GM19193 (cell line): ENCODE data around the gene GRIK3.

Experiments
- POLR2A ChIP-seq: IDR thresholded peaks from 4 replicates; pipeline ENCODE4 v1.6.1; 2011; ENCODE audit not compliant: insufficient read depth, insufficient read length; ENCODE audit errors: extremely low read depth

GRIK3 gene

DNA sequence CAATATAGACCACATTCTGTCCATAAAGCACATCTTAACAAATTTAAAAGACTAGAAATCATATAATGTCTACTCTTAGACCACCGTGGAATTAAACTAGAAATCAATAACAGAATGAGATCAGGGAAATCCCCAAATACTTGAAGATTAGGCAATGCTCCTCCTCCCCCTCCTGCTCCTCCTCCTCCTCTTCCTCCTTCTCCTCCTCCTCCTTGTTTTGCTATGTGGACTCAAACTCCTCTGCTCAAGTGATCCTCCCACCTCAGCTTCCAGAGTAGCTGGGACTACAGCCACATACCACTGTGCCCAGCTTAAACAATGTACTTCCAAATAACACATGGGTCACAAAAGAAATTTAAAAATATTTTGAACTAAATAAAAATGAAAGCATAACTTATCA is 134.2 kb downstream of the GRIK3 start:
- no peak for TF ChIP-seq POLR2A

DNA sequence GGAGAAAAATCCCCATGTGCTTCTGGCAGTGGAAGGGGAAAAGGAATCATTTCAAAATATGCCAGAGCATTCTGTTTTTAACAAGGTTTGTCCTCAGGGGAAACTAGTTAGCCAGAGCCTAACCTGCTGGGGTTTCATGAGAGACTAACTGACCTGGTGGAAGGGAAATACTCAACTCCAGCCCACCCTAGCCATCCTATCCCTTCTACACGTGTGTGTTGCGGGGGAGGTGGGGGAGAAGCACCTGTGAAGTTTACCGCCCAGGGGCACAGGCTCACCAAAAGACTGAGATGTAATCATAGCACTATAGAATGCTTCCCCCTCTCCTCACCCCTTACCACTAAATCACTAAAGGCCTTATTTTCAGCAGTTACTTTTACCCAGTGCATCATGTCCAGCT is 139.5 kb downstream of the GRIK3 start:
- no peak for TF ChIP-seq POLR2A

DNA sequence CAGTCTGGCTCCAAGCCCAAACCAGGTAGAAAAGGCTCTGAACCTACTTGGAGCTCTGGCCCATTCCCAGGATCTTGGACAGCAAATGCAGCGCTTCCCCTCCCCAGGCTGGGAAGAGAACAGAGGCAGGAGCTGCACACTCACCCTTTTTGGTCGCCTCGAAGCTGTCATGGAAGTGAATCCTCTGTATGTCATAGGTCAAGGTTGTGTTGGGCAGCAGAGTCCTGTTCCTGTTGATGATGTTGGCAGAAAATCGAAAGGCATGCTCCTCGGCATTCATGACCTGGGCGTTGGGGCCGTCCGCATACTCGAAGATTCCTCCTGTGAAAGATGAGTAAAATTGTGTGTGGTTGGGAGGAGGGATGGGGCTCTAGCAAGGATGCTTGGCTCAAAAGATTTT is 143.5 kb downstream of the GRIK3 start:
- no peak for TF ChIP-seq POLR2A

DNA sequence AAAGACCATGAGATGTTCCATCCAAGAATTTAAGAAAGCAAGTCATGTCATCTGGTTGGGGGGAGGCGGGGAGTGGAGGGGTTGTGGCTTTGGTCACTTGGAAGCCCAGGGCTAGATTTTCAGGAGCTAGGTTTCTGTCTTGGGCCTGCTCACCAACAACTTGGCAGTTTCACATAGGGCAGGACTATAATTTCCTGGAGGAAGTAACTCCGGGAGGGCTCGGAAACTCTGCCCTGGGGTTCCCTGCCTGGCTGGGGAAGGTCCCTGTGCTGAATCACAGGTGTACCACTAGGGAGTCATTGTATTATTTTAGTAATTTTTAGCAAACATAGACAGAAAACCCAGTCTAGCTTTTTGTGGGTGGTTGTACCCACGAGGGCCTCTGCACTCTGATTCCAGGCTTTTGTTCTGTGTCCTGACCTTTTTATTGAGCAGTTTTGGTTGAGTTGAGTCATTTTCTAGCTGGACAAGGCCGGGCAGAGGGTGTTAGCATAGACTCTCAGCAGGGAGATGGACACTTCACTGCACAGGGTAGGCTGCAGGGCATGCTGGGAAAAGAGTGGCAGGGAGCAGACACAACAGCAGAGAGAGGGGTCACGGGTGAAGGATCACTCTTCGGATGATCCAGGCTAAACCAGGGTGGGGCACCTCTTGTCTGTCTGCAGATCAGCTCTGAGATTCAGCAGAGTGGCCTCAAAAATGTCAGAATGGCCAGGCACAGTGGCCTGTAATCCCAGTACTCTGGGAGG is 144.7 kb downstream of the GRIK3 start:
- TF ChIP-seq POLR2A, result no peak

DNA sequence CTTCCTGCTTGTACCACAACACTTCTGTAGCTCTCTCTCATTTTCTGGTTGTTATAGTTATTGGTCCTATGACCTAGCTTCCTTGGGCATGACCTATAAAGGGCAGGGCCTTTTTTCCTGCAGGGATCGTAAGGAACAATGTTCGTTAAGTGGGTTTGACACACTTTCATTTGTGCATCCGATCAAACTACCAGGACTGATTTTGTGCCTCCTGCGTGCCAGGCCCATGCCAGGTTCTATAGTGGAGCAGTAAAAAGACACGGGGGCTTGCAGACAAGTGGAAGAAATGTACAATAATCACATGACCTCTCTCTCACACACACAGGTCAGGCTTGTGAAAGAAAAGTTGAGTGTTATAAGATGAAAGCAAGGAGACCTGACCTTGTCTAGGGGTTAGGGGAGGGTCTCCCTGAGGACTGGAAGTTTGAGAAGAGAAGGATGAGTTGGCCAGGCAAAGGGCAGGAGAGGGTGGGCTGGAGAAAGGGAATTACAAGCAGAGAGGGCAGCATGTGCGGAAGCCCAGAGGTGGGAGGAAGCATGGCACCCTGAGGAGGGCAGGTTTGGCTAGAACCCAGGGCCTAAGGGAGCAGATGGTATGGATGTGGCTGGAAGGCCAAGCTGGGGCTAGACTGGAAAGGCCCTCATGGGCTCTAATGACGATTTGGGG is 145.4 kb downstream of the GRIK3 start:
- no peak for TF ChIP-seq POLR2A

DNA sequence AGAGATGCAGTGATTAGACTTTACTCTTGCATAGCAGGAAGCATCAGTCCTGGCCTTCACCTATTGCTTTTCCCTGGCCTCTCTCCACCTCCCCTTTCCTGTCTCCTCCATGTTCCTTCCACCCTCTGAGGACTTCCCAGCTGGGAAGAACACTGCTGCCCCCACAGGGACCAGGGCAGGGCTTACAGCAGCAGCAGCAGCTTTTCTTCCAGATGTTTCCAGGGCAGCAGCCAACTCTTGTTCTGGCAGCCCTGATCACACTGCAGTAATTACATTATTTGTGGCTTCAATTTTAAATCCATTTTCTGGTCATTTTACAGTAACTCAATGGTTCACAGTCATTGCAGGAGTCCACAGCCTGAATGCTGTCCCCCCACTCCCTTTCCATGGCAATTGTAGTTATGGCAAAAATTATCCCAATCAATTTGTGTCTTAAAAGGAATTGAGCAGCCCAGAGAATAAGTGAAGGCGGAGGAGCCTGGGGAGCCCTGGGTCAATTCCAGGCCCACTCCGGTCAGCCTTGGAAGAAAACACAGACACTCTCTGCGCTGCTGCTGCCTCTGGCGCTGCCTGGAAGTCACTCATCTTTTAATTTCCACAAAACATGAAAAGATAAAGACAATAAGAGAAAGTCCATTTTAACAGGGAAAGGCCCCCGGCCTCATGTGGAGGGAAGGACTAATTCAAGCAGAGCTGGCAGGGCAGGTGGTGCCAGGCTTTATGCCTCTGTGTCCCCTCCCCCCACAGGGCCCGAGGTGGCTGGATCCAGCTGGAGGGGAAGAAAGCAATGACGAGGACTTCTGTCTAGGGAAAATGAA is 148.6 kb downstream of the GRIK3 start:
- TF ChIP-seq POLR2A, result no peak

DNA sequence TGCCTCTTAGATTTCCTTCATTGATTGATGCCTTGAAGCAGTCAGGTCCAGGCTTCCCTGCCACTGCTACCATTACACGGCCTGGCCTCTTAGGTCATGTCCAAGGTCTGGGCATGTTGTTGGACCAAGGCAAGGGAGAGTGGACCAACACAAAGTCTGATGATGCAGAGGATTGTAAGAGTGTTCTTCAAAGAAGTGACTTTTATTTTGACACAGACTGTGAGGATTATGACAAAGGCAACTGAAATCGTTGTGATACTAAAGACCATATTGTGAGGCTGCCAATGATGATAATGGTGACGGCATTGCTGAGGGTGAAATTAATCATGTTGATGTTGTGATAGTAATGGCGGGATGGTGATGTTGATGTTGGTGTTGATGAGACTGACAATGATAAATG is 149.5 kb downstream of the GRIK3 start:
- no peak for TF ChIP-seq POLR2A

DNA sequence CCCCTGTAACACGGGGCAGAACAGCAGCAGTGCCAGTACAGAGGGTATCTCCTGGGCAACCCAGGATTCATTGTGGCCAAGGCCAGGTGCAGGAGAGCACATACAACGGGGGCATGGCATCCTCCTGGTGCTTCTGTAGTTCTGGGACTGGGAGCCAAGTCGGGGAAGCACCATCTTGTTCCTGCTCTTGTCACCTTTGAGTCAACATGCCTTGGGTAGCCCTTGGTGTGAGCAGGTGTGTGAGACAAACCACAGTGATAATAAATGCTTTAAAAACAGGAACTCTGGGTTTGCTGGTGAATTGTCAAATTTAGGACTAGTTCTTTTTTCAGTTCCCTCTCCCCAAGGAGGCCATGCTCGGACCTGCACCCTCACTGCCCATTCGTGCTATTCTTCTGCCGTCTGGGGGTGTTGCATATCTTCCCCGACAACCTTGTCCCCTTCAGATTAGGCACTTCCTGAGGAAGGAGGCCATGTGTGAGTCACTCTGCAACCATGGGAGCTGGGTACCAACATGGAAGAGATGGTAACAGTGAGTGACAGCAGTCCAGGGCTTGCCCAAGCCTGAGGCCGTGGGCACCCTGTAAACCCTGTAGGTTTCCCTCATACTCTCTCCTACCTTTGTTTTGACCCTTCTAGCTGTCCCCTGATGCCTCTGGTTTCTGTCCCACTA is 150.2 kb downstream of the GRIK3 start:
- TF ChIP-seq POLR2A, result no peak

DNA sequence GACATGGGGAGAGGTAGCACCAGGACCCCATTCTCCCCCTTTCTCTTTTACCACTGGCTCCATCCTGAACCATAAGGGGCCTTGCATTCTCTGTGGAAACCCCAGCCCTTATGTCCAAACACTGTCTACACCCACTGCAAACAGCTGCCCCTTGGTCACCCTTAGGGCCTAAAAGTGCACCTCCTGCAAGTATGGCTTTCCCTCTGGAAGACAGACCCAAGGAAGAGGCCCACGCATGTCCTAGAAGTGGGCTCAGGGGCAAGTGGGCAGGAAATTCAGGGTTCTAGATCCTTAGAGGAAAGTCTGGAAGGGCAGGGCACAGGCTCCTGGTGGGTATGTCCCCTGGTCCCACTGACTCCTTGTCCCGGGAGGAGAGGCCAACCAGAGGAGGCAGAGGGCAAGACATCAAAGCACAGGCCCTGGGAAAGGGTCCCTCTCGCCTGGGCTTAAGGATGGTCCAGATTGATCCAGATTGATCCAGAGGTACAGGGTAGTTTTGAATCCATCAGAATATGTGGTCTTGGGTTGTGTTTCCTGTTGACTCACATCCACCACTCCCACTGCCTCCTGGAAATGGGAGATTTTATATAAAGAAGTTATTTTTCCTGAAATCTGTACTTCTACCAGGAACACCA is 150.9 kb downstream of the GRIK3 start:
- TF ChIP-seq POLR2A, result no peak

DNA sequence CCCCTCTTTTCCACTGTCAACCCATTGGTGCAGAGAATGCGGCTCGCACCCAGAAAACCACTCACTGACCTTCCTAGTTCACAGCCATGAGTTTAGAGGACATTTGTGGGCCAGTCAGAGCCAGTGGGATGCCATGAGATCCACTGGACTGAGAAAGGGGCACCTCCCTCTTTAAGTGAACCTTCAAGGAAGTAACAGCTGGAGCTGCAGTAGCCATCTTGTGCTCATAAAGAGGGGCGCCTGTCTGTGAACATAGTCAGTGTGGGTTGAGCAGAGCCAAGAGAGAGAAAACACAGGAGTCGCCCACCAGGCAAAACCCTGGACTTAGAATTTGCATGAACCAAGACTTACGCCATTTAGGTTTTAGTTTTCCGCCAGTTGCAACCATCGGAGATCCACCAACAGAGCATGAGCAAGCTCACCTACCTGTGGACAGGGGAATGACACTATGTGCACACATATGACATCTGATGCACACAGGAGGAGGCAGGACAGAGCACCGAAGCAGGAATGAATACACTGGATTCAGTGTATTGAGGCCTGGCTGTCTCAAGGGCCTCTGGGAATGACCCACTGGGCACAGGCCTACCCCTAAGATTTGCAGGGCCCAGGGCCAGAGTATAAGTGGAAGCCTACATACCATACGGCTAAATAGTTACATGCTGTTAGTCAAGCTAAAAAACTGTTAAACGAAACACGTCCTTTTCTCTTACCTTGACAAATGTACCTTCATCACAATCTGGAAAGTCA is 151.6 kb downstream of the GRIK3 start:
- no peak for TF ChIP-seq POLR2A

DNA sequence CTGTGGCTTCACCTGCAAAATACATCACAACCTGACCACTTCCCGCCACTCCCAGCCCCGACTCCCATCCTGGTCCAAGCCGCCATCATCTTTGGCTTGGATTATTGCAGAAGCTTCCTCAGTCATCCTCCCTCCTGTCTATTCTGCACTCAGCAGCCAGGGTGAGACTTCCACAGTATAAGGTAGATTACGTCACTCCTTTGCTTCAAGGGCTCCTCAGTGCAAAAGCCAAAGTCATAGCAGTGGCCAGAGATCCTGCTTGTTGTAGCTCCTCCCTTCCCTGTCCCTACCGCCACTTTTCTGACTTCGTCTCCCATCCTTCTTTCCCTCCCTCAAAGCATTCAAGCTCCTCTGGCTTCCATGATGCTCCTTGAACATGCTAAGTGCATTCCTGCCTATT is 152.8 kb downstream of the GRIK3 start:
- no peak for TF ChIP-seq POLR2A

DNA sequence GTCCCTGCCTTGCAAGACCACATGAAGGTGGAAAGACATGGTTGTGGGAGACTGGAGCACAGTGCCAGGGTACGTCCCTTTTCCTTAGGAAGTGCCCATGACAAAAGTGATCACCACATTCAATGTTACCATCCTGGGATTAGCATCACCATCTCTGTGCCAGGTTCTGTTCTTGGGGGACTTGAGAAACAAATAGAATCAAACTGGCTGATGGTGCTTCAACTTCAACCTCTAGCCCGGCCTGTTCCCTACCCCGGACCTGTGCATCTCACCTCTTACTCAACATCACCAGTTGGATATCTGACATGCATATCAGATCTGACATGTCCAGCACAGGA is 153.3 kb downstream of the GRIK3 start:
- no peak for TF ChIP-seq POLR2A

DNA sequence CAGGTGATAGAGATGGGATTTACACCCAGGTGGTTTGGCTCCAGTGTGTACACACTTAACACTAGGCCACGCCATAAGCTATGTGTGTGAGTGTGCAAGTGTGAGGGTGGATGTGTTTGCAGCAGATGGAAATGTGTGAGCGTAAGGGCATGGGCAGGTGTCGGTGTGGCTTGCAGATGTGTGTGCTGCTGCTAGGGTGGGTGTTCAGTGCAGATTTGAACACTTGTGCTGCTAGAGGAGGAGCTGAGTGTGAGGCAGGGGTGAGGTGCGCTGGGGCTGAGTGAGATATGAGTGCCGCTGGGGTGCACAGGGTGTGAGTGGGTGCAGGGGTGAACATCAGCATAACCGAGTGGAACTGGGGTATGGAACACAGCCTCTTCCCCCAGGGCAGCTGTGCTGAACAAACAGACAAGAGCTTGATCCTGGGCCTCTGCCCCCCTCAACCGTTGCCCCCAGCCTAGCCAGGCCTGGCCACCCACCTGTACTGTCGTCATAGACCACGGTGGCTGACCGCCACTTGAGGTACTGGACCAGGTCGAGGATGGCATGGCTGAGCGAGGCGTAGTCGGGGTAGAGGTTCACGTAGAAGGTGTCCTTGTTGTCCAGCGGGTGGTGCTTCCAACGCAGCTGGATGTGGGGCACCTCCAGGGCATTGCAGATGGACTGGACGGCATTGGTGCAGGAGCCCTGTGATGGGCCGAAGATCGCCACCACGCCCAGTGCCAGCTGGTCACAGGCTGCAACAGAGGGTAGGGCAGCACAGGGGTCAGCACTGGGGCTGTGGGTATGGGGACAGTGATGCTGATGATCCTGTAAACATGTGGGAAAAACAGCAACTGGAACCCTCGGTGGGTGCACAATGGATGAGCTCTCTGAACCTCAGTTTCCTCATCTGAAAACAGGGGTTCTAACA is 153.9 kb downstream of the GRIK3 start:
- no peak for TF ChIP-seq POLR2A
